Anterior cingulate cortex (tissue), 58 donors: ENCODE measurements around the gene RAB37.

Experiments used
- DNase-seq, 58 donors: peaks; one replicate each; lab custom pipeline; 2025; lab: John Stamatoyannopoulos, UW

Gene RAB37

DNA sequence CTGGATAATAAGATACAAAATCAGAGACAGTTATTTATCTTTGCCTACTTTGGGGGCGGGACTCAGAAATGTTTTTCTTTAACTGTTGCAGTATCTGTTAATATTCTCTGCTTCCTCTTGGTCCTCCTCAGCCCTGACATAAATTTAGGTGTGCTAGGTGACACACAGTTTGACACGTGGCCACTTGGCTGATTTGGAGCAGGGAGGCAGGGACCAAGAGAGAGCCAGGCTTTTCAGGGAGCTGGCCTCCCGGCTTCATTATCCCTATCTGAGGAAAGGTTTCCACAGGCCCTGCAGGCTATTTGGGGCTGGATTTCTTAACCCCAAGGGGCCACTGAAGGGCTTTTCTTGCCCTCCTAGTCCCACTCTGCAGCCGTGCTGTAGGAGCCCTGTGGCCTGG, 59.2 kb downstream of the RAB37 start:
- no peak for DNase-seq

DNA sequence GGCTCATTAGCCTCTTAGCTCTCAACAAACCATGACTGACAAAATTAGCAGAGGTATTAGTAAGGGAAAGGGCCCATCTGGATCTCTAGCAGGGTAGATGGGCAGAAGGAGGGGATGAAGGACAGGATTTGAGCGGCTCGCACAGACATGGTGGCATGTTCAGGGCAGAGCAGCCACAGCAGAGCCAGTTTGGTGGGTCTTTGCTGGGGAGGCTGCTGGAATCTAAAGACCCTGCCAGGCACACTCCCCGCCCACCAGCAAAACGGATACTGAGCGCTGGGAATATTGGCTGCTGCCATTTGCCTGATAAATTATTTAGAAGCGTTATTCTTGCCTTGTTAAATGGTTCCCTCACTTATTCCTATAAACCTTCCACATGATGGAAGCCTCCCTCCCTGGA, 59.8 kb downstream of the RAB37 start:
- no peak for DNase-seq
